Astrocyte of the spinal cord (primary cell): ENCODE measurements around the gene SPATA19.

Experiments used
- DNase-seq: peaks from one replicate; pipeline ENCODE4 v3.0.0; 2011; ENCODE audit warnings: low read depth, low spot score
- H3K4me3 ChIP-seq: 2 replicates; pipeline ENCODE4 v1.5.1; 2011; ENCODE audit warnings: low read depth, mild to moderate bottlenecking, low read length, moderate library complexity
- CTCF ChIP-seq: IDR thresholded peaks from 2 replicates; pipeline ENCODE4 v1.5.1; 2012; ENCODE audit warnings: low read depth, mild to moderate bottlenecking, low read length, inconsistent platforms
- in situ Hi-C: cut with HindIII; loops from 2 replicates; pipeline ENCODE4 v1.10.0; 2017; ENCODE audit warnings: low sequenced_read_pairs

Gene SPATA19

GRCh38 chr11:133811850-133812685 lies 33.2 kb downstream of the SPATA19 start:
- no peak overlapping the region for H3K4me3 ChIP-seq
- DNase-seq = no peak
- in situ Hi-C loops = no loop called here
- TF ChIP-seq CTCF = no peak

GRCh38 chr11:133810766-133811165 lies 34.5 kb downstream of the SPATA19 start:
- no peak overlapping the region for H3K4me3 ChIP-seq

GRCh38 chr11:133809569-133810491 lies 35.5 kb downstream of the SPATA19 start:
- no peak overlapping the region for H3K4me3 ChIP-seq
- no peak for DNase-seq
- in situ Hi-C loops = no loop called here
- TF ChIP-seq CTCF = no peak

More at GRCh38 chr11:133810766-133811165, 34.5 kb downstream of the SPATA19 start:
- in situ Hi-C loops = no loop called here
- TF ChIP-seq CTCF = no peak
- DNase-seq = no peak

GRCh38 chr11:133808393-133809140 lies 36.7 kb downstream of the SPATA19 start:
- no peak overlapping the region for H3K4me3 ChIP-seq
- in situ Hi-C loops = no loop called here
- DNase-seq = no peak
- TF ChIP-seq CTCF = no peak

- no peak overlapping the region for H3K4me3 ChIP-seq
- DNase-seq = no peak
- no peak for TF ChIP-seq CTCF
- in situ Hi-C loops = no loop called here
Observed at GRCh38 chr11:133803026-133803425, 42.3 kb downstream of the SPATA19 start.

GRCh38 chr11:133801356-133801755 lies 44.0 kb downstream of the SPATA19 start:
- no peak overlapping the region for H3K4me3 ChIP-seq
- in situ Hi-C loops = no loop called here
- no peak for TF ChIP-seq CTCF
- no peak for DNase-seq
